Measurements from ENCODE around the gene ATP4B.
"Not testable (repeated sequence)": the region's sequence is repeated elsewhere in the genome, so short reads cannot be mapped to it uniquely, and the experiment has no call there.

Gene ATP4B

DNA sequence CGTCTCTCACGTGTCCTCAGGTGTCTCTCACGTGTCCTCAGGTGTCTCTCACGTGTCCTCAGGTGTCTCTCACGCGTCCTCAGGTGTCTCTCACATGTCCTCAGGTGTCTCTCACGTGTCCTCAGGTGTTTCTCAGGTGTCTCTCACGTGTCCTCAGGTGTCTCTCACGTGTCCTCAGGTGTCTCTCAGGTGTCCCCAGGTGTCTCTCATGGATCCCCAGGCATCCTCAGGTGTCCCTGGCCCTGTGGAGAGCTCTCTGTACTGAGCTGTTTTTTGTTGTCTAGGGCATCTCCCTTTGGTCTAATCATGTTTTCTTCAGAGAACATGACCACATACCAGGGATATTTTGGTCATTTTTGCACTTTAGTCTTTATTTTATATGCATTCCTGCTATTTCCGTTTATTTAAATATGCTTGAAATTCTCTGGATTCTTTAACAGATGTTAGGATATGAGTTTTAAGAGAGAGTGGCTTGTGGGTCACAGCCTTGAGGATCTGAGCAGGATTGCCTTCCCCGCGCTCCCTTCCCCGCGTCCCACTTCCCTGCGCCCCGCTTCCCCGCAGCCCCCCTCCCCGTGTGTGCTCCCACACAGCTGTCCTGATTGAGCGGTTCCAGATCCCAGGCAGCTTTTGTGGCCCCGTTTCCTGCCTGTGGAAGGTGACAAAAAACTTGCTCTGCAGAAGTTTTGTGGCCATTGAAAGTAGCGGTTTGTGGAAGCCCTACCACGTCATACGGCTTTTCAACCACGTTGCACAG, 31.9 kb downstream of the ATP4B start:
- CTCF ChIA-PET, result no interaction called here
- H3K36me3 ChIP-seq (ENCODE audit: control insufficient read depth in 2 of 2, insufficient read depth in 1 of 2, low read length in 2 of 2), result peaks cover 0 to 91% of the 10 kb centered on the region in 2 experiments; a peak in 1 of 3 replicates
- H3K27ac ChIP-seq (ENCODE audit: extremely low read depth, low read depth, low read length), result no peak overlapping the region
- H3K4me3 ChIP-seq (ENCODE audit: low read depth, low read length), result no peak overlapping the region
- TF ChIP-seq ZNF211 (tag by site-specific recombination; IDR thresholded peaks at IDR 0.05; ENCODE audit: low read depth) (no peak), ZNF658 (tag by site-specific recombination; IDR thresholded peaks at IDR 0.05) (no peak), ZEB2 (tag by site-specific recombination; IDR thresholded peaks at IDR 0.05) (peak; percentile 97)
- H3K4me1 ChIP-seq (ENCODE audit: control insufficient read depth, insufficient read depth, low read length), result no peaks in the 10 kb centered on the region
- H3K9me3 ChIP-seq (ENCODE audit: control insufficient read depth, insufficient read depth, low read depth, low read length), result no peaks in the 10 kb centered on the region
- POLR2A ChIA-PET, result no interaction called here

DNA sequence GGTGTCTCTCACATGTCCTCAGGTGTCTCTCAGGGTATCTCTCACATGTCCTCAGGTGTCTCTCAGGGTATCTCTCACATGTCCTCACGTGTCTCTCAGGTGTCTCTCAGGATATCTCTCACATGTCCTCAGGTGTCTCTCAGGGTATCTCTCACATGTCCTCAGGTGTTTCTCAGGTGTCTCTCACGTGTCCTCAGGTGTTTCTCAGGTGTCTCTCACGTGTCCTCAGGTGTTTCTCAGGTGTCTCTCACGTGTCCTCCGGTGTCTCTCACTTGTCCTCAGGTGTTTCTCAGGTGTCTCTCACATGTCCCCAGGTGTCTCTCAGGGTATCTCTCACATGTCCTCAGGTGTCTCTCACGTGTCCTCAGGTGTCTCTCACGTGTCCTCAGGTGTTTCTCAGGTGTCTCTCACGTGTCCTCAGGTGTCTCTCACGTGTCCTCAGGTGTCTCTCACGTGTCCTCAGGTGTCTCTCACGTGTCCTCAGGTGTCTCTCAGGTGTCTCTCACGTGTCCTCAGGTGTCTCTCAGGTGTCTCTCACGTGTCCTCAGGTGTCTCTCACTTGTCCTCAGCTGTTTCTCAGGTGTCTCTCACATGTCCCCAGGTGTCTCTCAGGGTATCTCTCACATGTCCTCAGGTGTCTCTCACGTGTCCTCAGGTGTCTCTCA, 33.2 kb downstream of the ATP4B start:
- H3K9me3 ChIP-seq (ENCODE audit: control insufficient read depth, insufficient read depth, low read depth, low read length); POLR2A ChIA-PET; H3K27ac ChIP-seq (ENCODE audit: extremely low read depth, low read depth, low read length); H3K4me3 ChIP-seq (ENCODE audit: low read depth, low read length); H3K4me1 ChIP-seq (ENCODE audit: control insufficient read depth, insufficient read depth, low read length); CTCF ChIA-PET: not testable (repeated sequence)
- TF ChIP-seq ZEB2 (tag by site-specific recombination; IDR thresholded peaks at IDR 0.05), result peak; percentile 99
- H3K36me3 ChIP-seq (ENCODE audit: control insufficient read depth in 2 of 2, insufficient read depth in 1 of 2, low read length in 2 of 2), result peaks cover 0 to 85% of the 10 kb centered on the region in 2 experiments; a peak in 1 of 3 replicates

DNA sequence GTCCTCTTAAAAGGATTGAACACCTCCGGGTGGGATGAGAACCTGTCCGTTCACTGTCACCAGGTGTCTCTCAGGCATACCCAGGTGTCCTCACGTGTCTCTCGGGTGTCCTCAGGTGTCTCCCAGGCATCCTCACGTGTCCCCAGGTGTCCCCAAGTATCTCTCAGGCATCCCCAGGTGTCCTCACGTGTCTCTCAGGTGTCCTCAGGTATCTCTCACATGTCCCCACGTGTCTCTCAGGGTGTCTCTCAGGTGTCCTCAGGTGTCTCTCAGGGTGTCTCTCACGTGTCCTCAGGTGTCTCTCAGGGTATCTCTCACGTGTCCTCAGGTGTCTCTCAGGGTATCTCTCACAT, 33.8 kb downstream of the ATP4B start:
- Histone ChIP-seq H3K4me3 (ENCODE audit: low read depth, low read length) (no peak overlapping the region), H3K9me3 (ENCODE audit: control insufficient read depth, insufficient read depth, low read depth, low read length) (no peaks in the 10 kb centered on the region), H3K4me1 (ENCODE audit: control insufficient read depth, insufficient read depth, low read length) (no peaks in the 10 kb centered on the region), H3K27ac (ENCODE audit: extremely low read depth, low read depth, low read length) (no peak overlapping the region), H3K36me3 (ENCODE audit: control insufficient read depth in 2 of 2, insufficient read depth in 1 of 2, low read length in 2 of 2) (peaks cover 0 to 83% of the 10 kb centered on the region in 2 experiments; a peak in 1 of 3 replicates)
- CTCF ChIA-PET, result no interaction called here
- TF ChIP-seq ZEB2 (tag by site-specific recombination; IDR thresholded peaks at IDR 0.05), result peak; percentile 97
- TF ChIP-seq KLF8 (tag by site-specific recombination; IDR thresholded peaks at IDR 0.05), result no peak
- POLR2A ChIA-PET, result no interaction called here

DNA sequence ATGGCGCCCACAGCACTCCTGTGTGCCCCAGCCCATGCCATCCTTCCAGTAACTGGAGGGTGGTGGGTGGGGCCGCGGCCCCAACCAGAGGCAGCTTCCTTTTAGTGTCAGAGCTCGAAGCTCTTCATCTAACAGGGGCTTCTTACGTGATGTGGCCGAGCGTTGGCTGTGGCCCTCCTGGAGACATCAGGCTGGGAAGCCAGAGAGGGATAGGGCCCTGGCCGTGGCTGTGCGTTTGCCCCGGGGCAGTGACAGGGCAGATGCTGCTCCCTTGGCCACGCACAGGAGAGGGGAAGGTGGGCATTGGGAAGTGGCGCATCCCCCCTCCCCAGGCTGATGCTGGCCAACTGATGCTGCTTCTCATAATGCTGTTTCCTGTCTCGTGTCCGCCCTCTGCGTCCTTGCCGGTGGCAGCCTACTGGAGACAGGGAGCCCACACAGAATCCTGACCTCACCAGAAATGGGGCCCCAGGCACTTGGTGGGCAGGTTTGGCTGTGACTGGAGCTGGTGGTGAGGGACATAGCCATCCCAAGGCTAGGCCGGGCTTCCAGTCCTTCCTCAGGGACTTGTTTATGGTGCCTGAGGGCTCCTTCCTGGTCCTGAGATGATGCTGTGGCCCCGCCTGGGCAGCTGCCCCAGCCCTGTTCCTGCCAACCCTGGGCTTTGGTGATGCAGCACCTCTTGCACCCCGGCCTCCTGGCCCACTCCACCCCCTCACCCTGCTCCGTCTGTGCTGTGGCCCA, 34.3 kb downstream of the ATP4B start:
- TF ChIP-seq, protein P1, sequence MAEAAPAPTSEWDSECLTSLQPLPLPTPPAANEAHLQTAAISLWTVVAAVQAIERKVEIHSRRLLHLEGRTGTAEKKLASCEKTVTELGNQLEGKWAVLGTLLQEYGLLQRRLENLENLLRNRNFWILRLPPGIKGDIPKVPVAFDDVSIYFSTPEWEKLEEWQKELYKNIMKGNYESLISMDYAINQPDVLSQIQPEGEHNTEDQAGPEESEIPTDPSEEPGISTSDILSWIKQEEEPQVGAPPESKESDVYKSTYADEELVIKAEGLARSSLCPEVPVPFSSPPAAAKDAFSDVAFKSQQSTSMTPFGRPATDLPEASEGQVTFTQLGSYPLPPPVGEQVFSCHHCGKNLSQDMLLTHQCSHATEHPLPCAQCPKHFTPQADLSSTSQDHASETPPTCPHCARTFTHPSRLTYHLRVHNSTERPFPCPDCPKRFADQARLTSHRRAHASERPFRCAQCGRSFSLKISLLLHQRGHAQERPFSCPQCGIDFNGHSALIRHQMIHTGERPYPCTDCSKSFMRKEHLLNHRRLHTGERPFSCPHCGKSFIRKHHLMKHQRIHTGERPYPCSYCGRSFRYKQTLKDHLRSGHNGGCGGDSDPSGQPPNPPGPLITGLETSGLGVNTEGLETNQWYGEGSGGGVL (tag by site-specific recombination; IDR thresholded peaks at IDR 0.05), result no peak
- TF ChIP-seq HOXA7 (CRISPR knock-in tag; IDR thresholded peaks at IDR 0.05; ENCODE audit: borderline replicate concordance), result no peak
- TF ChIP-seq, protein P2, sequence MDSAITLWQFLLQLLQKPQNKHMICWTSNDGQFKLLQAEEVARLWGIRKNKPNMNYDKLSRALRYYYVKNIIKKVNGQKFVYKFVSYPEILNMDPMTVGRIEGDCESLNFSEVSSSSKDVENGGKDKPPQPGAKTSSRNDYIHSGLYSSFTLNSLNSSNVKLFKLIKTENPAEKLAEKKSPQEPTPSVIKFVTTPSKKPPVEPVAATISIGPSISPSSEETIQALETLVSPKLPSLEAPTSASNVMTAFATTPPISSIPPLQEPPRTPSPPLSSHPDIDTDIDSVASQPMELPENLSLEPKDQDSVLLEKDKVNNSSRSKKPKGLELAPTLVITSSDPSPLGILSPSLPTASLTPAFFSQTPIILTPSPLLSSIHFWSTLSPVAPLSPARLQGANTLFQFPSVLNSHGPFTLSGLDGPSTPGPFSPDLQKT (IDR thresholded peaks at IDR 0.05; ENCODE audit: borderline replicate concordance, low read depth, low read length), result no peak
- TF ChIP-seq ZFHX2 (tag by site-specific recombination; conservative IDR thresholded peaks at IDR 0.05), result 0 out of 2 replicates have a peak, but pooled peaks have one; percentile 26
- Histone ChIP-seq H3K4me1 (ENCODE audit: control insufficient read depth, insufficient read depth, low read length) (no peaks in the 10 kb centered on the region), H3K36me3 (ENCODE audit: control insufficient read depth in 2 of 2, insufficient read depth in 1 of 2, low read length in 2 of 2) (peaks cover 0 to 79% of the 10 kb centered on the region in 2 experiments; a peak in 1 of 3 replicates), H3K9me3 (ENCODE audit: control insufficient read depth, insufficient read depth, low read depth, low read length) (no peaks in the 10 kb centered on the region), H3K4me3 (ENCODE audit: low read depth, low read length) (no peak overlapping the region), H3K27ac (ENCODE audit: extremely low read depth, low read depth, low read length) (no peak overlapping the region)
- POLR2A ChIA-PET, result no interaction called here
- CTCF ChIA-PET, result no interaction called here
